SKM-1 (cell line): ENCODE results near the gene SRSF7.
"Not testable (repeated sequence)": the region's sequence is repeated elsewhere in the genome, so short reads cannot be mapped to it uniquely, and the experiment has no call there.

ENCODE experiments used
- DNase-seq: peaks from one replicate; lab custom pipeline; 2025; ENCODE audit not compliant: unreplicated experiment; lab: John Stamatoyannopoulos, UW

The SRSF7 gene

DNA sequence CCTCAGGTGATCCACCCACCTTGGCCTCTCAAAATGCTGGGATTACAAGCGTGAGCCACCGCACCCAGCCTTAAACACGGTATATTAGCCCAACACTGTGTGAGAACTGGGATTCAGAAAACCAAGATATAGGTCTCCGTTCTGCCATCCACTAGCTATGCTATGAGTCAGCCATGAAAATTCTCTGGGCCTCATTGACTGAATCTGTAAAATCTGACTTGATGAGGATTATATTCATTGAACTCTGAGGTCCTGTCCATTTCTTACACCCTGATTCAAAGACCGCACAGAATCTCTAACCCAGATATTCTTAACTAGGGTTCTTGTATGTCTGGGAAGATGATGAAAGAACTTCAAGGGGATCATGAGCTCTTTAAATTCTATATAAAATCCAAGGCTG lies 47.8 kb downstream of the SRSF7 start:
- not testable (repeated sequence) for DNase-seq

DNA sequence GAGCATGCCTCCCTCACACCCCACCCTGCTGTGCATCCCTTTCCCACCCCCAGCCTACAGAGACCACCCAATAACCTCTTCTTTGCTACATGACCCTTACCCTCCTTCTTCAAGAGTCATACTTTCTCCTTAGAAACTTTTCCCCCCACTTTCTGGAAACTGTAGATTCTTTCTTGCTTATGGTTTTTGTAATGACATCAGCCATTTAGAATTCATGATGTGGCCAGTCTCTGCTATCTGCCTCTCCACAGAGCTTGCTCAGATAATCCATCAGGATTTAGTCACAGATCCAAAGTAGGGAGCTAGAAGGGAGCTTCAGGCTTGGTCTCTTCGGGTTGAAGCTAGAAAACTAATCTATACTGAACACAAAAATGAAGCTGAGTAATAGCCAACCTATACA lies 48.7 kb downstream of the SRSF7 start:
- no peak for DNase-seq

DNA sequence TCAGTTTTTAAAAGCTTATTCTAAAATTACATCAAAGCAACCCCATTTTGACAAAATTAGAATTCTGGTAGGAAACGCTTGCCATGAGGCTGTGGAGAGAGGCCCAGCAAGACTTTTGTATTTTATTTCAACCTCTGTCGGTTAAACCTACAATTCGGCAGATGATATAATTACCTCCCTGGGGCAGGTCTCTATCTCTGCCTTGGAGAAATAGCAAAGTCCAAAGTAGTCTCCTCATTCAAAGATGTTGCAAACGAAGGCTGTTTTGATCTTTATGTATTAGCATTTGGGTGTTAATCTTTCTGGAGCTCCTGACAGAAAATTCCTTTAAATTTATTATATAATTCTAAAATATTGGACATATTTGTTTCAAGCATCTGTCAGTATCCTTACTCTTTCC lies 49.6 kb downstream of the SRSF7 start:
- DNase-seq: no peak

DNA sequence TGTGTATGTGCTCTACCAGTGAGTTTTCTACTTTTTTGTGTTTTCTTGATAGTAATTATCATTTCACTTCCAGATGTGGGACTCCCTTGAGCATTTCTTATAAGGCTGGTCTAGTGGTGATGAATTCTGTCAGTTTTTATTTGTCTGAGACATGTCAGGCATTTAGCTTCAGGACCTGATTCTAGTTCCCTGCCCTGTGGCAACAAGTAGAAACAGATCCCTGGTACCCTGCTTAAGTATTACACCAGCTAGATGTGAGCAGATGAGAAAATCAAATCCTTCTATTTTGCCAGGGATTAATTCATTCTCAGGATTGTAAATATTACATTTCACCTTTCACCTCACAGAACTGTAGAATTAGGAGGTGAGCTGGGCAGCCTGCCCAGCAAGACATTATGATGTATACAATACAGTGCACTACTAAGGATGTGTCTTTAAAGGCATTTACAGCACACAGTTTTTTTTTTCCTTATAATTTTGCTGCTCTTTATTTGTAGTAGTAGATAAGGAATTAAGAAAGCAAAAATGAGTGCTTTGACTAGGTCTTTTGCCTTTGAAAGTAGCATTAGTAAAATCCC lies 50.2 kb downstream of the SRSF7 start:
- DNase-seq: no peak

DNA sequence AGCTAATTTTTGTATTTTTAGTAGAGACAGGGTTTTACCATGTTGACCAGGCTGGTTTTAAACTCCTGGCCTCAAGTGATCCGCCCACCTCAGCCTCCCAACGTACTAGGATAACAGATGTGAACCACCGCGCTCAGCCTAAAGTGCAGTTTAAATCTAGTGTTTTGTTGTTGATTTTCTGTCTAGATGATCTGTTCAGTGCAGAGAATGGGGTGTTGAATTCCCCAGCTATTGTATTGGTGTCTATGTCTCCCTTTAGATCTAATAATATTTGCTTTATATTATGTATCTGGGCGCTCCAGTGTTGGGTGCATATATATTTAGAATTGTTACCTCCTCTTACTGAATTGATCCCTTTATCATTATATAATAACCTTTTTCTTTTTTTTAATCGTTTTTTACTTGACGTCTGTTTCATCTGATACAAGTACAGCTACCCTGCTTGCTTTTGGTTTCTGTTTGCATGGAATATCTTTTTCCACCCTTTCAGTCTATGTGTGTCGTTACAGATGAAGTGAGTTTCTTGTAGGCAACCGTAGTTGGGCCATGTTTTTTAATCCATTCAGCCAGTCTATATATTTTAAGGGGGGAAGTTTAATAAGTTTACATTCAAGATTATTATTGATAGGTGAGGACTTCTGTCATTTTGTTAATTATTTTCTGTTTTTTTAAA lies 50.9 kb downstream of the SRSF7 start:
- DNase-seq: no peak

DNA sequence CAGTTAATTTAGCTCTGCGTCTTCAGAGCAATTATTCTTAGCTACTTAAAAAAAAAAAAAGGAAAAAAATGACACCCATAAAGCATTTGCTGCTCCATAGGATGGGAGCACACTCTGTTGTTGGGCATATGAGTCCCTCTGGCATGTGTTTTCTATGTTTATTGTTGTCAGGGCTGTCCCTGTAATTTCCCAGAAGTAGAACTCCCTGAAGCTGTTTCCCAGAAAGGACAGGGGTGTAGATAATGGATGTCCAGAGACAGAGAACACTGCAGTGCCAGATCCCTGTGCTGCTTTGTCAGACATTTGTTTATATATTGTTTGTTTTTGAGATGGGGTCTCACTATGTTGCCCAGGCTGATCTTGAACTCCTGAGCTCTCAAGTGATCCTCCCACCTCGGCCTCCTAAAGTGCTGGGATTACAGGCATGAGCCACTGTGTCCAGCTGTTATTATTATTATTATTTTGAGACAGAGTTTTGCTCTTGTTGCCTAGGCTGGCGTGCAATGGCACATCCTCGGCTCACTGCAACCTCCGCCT lies 52.6 kb downstream of the SRSF7 start:
- DNase-seq: no peak

DNA sequence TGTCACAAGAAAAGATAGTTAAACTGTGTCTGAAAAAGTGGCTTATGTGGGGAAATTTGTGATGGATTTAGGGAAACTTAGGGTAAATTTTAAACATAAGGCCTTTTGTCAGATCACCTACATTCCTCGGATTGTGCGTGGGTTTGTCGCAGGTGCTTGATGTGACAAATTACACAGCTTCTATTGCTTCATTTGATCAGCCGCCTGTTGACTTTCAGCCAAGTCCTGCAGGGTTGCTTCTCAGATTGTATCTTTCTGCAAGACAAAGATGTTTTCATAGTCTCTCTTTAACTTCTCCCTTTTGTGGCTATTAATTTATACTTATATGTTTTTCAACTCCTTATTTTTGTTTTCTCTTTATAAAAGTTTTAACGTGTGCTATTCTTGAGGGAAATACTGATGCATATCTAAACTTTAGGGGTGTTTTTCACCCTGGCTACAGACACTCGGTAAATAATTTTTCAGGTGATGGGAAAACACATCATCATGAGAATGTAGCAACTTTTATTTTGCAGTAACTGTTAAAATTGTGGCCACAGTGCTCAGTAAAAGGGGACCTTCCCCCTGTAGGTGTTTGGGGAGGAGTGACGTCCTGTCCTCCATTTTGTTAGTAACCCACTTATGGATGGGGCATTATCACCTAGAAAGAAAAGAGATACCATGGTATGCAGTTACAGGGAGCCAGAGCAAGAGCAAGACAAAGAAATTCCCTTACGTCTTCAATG lies 53.9 kb downstream of the SRSF7 start:
- no peak for DNase-seq
